Heart left ventricle (tissue), 16 donors: Measurements from ENCODE around the gene OPCML. TPM values are rescaled to one million over a fixed set of nuclear protein-coding genes. Genes with fewer than 3 reads are reported as not detected.

ENCODE experiments used
- ATAC-seq, 4 donors: fragments of 200-7000 bp; cut with Tn5 transposase; one replicate each; pipeline ENCODE4 v1.9.1; 2020 to 2022; ENCODE audit warnings: moderate library complexity in 4 of 4, mild to moderate bottlenecking in 3 of 4, moderate number of reproducible peaks in 1 of 4
- DNase-seq, 5 donors: peaks; one replicate each; pipeline ENCODE4 v3.0.0-alpha.2; 2020
- H3K27ac ChIP-seq, 12 donors: fragments of 200-600 bp; sonication (generic) in 4 of 12; one replicate each; pipeline versions ENCODE4 v1.5.0 to v1.8.0; 2016 to 2022; ENCODE audit warnings: mild to moderate bottlenecking in 2 of 12
- H3K27me3 ChIP-seq, 9 donors: fragments of 200-600 bp; sonication (generic) in 2 of 9; one replicate each; pipeline versions ENCODE4 v1.5.1 to v1.8.0; 2016 to 2022; ENCODE audit warnings: mild to moderate bottlenecking in 3 of 9
- H3K36me3 ChIP-seq, 9 donors: fragments of 200-600 bp; sonication (generic) in 2 of 9; one replicate each; pipeline versions ENCODE4 v1.5.0 to v1.8.0; 2018 to 2022; ENCODE audit warnings: mild to moderate bottlenecking in 2 of 9
- H3K4me1 ChIP-seq, 12 donors: fragments of 200-600 bp; sonication (generic) in 4 of 12; one replicate each; pipeline versions ENCODE4 v1.5.0 to v1.8.0; 2016 to 2022; ENCODE audit warnings: mild to moderate bottlenecking in 3 of 12
- H3K4me3 ChIP-seq, 12 donors: fragments of 200-600 bp; sonication (generic) in 4 of 12; one replicate each; pipeline versions ENCODE4 v1.5.0 to v1.8.0; 2017 to 2022; ENCODE audit warnings: mild to moderate bottlenecking in 9 of 12, moderate library complexity in 4 of 12
- H3K9me3 ChIP-seq, 12 donors: fragments of 200-600 bp; sonication (generic) in 4 of 12; one replicate each; pipeline versions ENCODE4 v1.5.0 to v1.8.0; 2016 to 2022; ENCODE audit warnings: mild to moderate bottlenecking in 1 of 12
- CTCF ChIP-seq, 12 donors: fragments of 200-600 bp; sonication (generic) in 4 of 12; IDR thresholded peaks; one replicate each; pipeline versions ENCODE4 v1.5.0 to v1.8.0; 2018 to 2022; ENCODE audit warnings: antibody characterized with exemption in 12 of 12, mild to moderate bottlenecking in 5 of 12
- POLR2A ChIP-seq, 2 donors: fragments of 450-650 bp; IDR thresholded peaks; one replicate each; pipeline ENCODE4 v1.6.1; 2017; ENCODE audit warnings: antibody characterized with exemption in 2 of 2, mild to moderate bottlenecking in 2 of 2, moderate library complexity in 2 of 2
- WGBS, 4 donors: extraction: QIAGEN DNeasy Blood & Tissue Kit in 2 of 4; methylation state at CpG; one replicate each; pipeline versions ENCODE4 v1.1.5 to v1.1.7; 2013 to 2018; 5-methylcytosine and 5-hydroxymethylcytosine counted together
- intact Hi-C, 10 donors: fragments of 100-400 bp; cut with DNase I; formaldehyde crosslinking; loops; one replicate each; pipeline versions ENCODE4 v1.11.1 to v1.14.2; 2022
- polyA plus RNA-seq, 2 donors: library from polyadenylated mRNA; stranded (reverse); fragments of 200-250 nt; gene quantifications; one replicate each; pipeline ENCODE4 v1.2.3, GENCODE V29; 2013
- total RNA-seq, 9 donors: library from RNA; depleted of rRNA in 2 of 9; stranded (reverse); fragments of >200 nt in 2 of 9; fragmentation: NEBNext Ultra II Directional in 3 of 9; extraction: Animal tissue kit (Norgen Biotek cat#: 25700) in 3 of 9; gene quantifications; one replicate each; pipeline versions ENCODE4 v1.1.0 to v1.2.4, GENCODE V29; 2016 to 2023
- donor health status: ischemic (EF 13 %, LVEDD 7.1; RV severe dilation, severe dysfunction).
- donor health status: healthy with polysubstance abuse.
- donor health status: DM: no; HTN: yes; CAD: no.
- donor health status: DM: no; HTN: no; CAD: no.
- donor health status: ischemic (EF 25% LVEDD 6.9; RV normal size, moderate dysfunction).
- donor health status: ischemic (EF 25% LVEDD 5.7; RV mildly dilated, moderate dysfunction).
- donor health status: healthy.
- donor health status: DM: yes; HTN: yes; CAD: no.
- donor health status: ischemic (EF 35%, LVEDD 5.7; RV mildly dilated, moderate dysfunction).
- donor health status: nonischemic (EF 11% LVEDD 7.7; RV severe dilation, severe dysfunction).
- donor health status: DM: yes; HTN: yes; CAD: no.
- donor health status: PGD.
- donor health status: ischemic (EF 29% LVEDD 5.4; RV normal size, mild dysfunction).
- donor health status: nonischemic (EF 23%, LVEDD 6.1; RV moderate dilation, normal function).

Gene OPCML
- total and polyA plus RNA-seq, 11 donors = 0.04 to 1.3 (median 0.23) TPM; not detected in 3

GRCh38 chr11:133065847-133066485 is 466.3 kb downstream of the OPCML start:
- Histone ChIP-seq H3K4me1 (peaks cover 0 to 14% (median 1%) of the 10 kb centered on the region in 12 donors), H3K4me3 (no peak overlapping the region), H3K27me3 (peaks cover 0 to 16% (median 4%) of the 10 kb centered on the region in 9 donors), H3K9me3 (no peaks in the 10 kb centered on the region), H3K27ac (no peak overlapping the region), H3K36me3 (no peaks in the 10 kb centered on the region)
- intact Hi-C loops = loop anchor here in 3 of 10 donors (10.0 kb wide), 2 partner anchors 1201 to 1371 kb away; no protein-coding TSS in a partner anchor
- 86 to 91% (median 87%) methylated on average over 13 of the region's 13 CpGs for WGBS, 4 donors
- no peak for DNase-seq
- no peak for ATAC-seq
- TF ChIP-seq CTCF (IDR thresholded peaks at IDR 0.05) = no peak
- TF ChIP-seq POLR2A (IDR thresholded peaks at IDR 0.05) = no peak

GRCh38 chr11:133064961-133065360 is 467.3 kb downstream of the OPCML start:
- no peak for ATAC-seq
- 74 to 88% (median 77%) methylated on average over 15 of the region's 15 CpGs for WGBS, 4 donors
- intact Hi-C loops = loop anchor here in 5 of 10 donors (5.0 to 10.0 kb wide), 6 partner anchors 953 to 1370 kb away; no protein-coding TSS in a partner anchor
- Histone ChIP-seq H3K27me3 (peaks cover 0 to 8% (median 0%) of the 10 kb centered on the region in 9 donors), H3K36me3 (no peaks in the 10 kb centered on the region), H3K9me3 (no peaks in the 10 kb centered on the region), H3K4me1 (peaks cover 0 to 14% (median 1%) of the 10 kb centered on the region in 12 donors), H3K27ac (peak overlapping the region in 3 of 12 donors; percentile 67 to 75 (median 69)), H3K4me3 (peak overlapping the region in 11 of 12 donors; percentile 40 to 70 (median 63))
- TF ChIP-seq POLR2A (IDR thresholded peaks at IDR 0.05) (no peak), CTCF (IDR thresholded peaks at IDR 0.05) (no peak)
- DNase-seq = no peak

GRCh38 chr11:133064152-133064877 is 468.0 kb downstream of the OPCML start:
- peak overlapping the region in 9 of 12 donors; percentile 36 to 75 (median 69) for H3K27ac ChIP-seq
- DNase-seq (peak; percentile 56 to 91 (median 83)), ATAC-seq (peak; percentile 93 to 97 (median 94))
- TF ChIP-seq CTCF (IDR thresholded peaks at IDR 0.05) = peak; percentile 57 to 79 (median 66)
- no peak for TF ChIP-seq POLR2A (IDR thresholded peaks at IDR 0.05)
- intact Hi-C loops = loop anchor here in 5 of 10 donors (5.0 to 10.0 kb wide), 6 partner anchors 952 to 1370 kb away; no protein-coding TSS in a partner anchor
- no peaks in the 10 kb centered on the region for H3K36me3 ChIP-seq
- 2 to 5% (median 3%) methylated on average over 35 to 44 of the region's 44 CpGs for WGBS, 4 donors
- no peaks in the 10 kb centered on the region for H3K9me3 ChIP-seq
- H3K4me1 ChIP-seq = peaks cover 0 to 14% (median 1%) of the 10 kb centered on the region in 12 donors
- peaks cover 0 to 11% (median 0%) of the 10 kb centered on the region in 9 donors for H3K27me3 ChIP-seq
- H3K4me3 ChIP-seq = peak overlapping the region; percentile 14 to 70 (median 62)

- Histone ChIP-seq H3K36me3 (no peaks in the 10 kb centered on the region), H3K4me3 (no peak overlapping the region), H3K4me1 (no peaks in the 10 kb centered on the region), H3K27me3 (peaks cover 0 to 28% (median 8%) of the 10 kb centered on the region in 9 donors), H3K9me3 (no peaks in the 10 kb centered on the region), H3K27ac (no peak overlapping the region)
- DNase-seq (no peak), ATAC-seq (no peak)
- TF ChIP-seq POLR2A (IDR thresholded peaks at IDR 0.05) (no peak), CTCF (IDR thresholded peaks at IDR 0.05) (no peak)
- intact Hi-C loops = no loop called here
- 46 to 61% (median 57%) methylated on average over 8 of the region's 8 CpGs for WGBS, 4 donors
Measured at GRCh38 chr11:133058501-133058900, 473.8 kb downstream of the OPCML start.
